ENCODE measurements around the gene DDX23. TPM values are rescaled to one million over a fixed set of nuclear protein-coding genes. Genes with fewer than 3 reads are reported as not detected.

Gene DDX23
- polyA plus RNA-seq, 1 donor (not counting 4 experiments of a cell fraction or from before 2014, with no cell fraction given): 57.8 TPM

GRCh38 chr12:48795550-48796455, 56.2 kb downstream of the DDX23 start:
- Histone ChIP-seq H3K9me3 (ENCODE audit: control insufficient read depth, low read depth, low read length) (no peaks in the 10 kb centered on the region), H3K27me3 (ENCODE audit: control insufficient read depth, extremely low read depth, insufficient read depth, low read length) (no peaks in the 10 kb centered on the region), H3K4me1 (ENCODE audit: control insufficient read depth, extremely low read depth, insufficient read depth, low read length) (peaks cover 14% of the 10 kb centered on the region), H3K4me2 (ENCODE audit: control insufficient read depth, extremely low read depth, insufficient read depth, low read depth, low read length) (peak overlapping the region; percentile 29), H2AFZ (ENCODE audit: control insufficient read depth, low read length) (peak overlapping the region; percentile 89), H3K27ac (ENCODE audit: control insufficient read depth, insufficient read depth, low read length) (no peak overlapping the region), H3K9ac (ENCODE audit: control insufficient read depth, extremely low read depth, insufficient read depth, low read length) (no peak overlapping the region), H4K20me1 (ENCODE audit: control insufficient read depth, extremely low read depth, insufficient read depth, low read length) (no peaks in the 10 kb centered on the region), H3K36me3 (ENCODE audit: control insufficient read depth in 2 of 2, extremely low read depth in 1 of 2, insufficient read depth in 2 of 2, low read length in 2 of 2) (no peaks in the 10 kb centered on the region), H3K4me3 (ENCODE audit: control insufficient read depth in 2 of 3, extremely low read depth in 1 of 3, insufficient read depth in 2 of 3, low read depth in 1 of 3, low read length in 3 of 3) (no peak overlapping the region), H3K9me1 (ENCODE audit: control insufficient read depth, extremely low read depth, insufficient read depth, low read length) (no peaks in the 10 kb centered on the region), H3K79me2 (ENCODE audit: control insufficient read depth, insufficient read depth, low read length) (no peaks in the 10 kb centered on the region)
- TF ChIP-seq CTCF (optimal IDR thresholded peaks at IDR 0.05 in 1 of 3, IDR thresholded peaks at IDR 0.05 in 1 of 3, conservative IDR thresholded peaks at IDR 0.05 in 1 of 3; ENCODE audit: extremely low read depth in 1 of 3, insufficient read depth in 2 of 3, low read length in 3 of 3) (peak; percentile 83 to 99 (median 94)), EZH2 (IDR thresholded peaks at IDR 0.05; ENCODE audit: low read length) (no peak)
- FAIRE-seq: peak; percentile 92
- dilution Hi-C loops (cut with MboI; ENCODE audit: extremely low pct_ligation_motif_present, low sequenced_read_pairs): no loop called here
- DNase-seq (ENCODE audit: low read depth, low spot score): no peak

- Histone ChIP-seq H3K4me2 (ENCODE audit: control insufficient read depth, extremely low read depth, insufficient read depth, low read depth, low read length) (peak overlapping the region; percentile 19), H3K9me3 (ENCODE audit: control insufficient read depth, low read depth, low read length) (no peaks in the 10 kb centered on the region), H3K79me2 (ENCODE audit: control insufficient read depth, insufficient read depth, low read length) (no peaks in the 10 kb centered on the region), H3K9me1 (ENCODE audit: control insufficient read depth, extremely low read depth, insufficient read depth, low read length) (no peaks in the 10 kb centered on the region), H3K27ac (ENCODE audit: control insufficient read depth, insufficient read depth, low read length) (no peak overlapping the region), H3K4me3 (ENCODE audit: control insufficient read depth in 2 of 3, extremely low read depth in 1 of 3, insufficient read depth in 2 of 3, low read depth in 1 of 3, low read length in 3 of 3) (no peak overlapping the region), H3K36me3 (ENCODE audit: control insufficient read depth in 2 of 2, extremely low read depth in 1 of 2, insufficient read depth in 2 of 2, low read length in 2 of 2) (no peaks in the 10 kb centered on the region), H2AFZ (ENCODE audit: control insufficient read depth, low read length) (no peak overlapping the region), H4K20me1 (ENCODE audit: control insufficient read depth, extremely low read depth, insufficient read depth, low read length) (no peaks in the 10 kb centered on the region), H3K4me1 (ENCODE audit: control insufficient read depth, extremely low read depth, insufficient read depth, low read length) (peaks cover 14% of the 10 kb centered on the region), H3K27me3 (ENCODE audit: control insufficient read depth, extremely low read depth, insufficient read depth, low read length) (no peaks in the 10 kb centered on the region), H3K9ac (ENCODE audit: control insufficient read depth, extremely low read depth, insufficient read depth, low read length) (no peak overlapping the region)
- dilution Hi-C loops (cut with MboI; ENCODE audit: extremely low pct_ligation_motif_present, low sequenced_read_pairs): no loop called here
- TF ChIP-seq CTCF (optimal IDR thresholded peaks at IDR 0.05 in 1 of 3, IDR thresholded peaks at IDR 0.05 in 1 of 3, conservative IDR thresholded peaks at IDR 0.05 in 1 of 3; ENCODE audit: extremely low read depth in 1 of 3, insufficient read depth in 2 of 3, low read length in 3 of 3) (no peak), EZH2 (IDR thresholded peaks at IDR 0.05; ENCODE audit: low read length) (no peak)
- FAIRE-seq (peak; percentile 88), DNase-seq (ENCODE audit: low read depth, low spot score) (peak; percentile 52)
Measured at GRCh38 chr12:48794870-48795269, 57.1 kb downstream of the DDX23 start.
